Mesendoderm (in vitro differentiated cells): ENCODE results near the gene KCNAB2.
A peak's percentile ranks its signal among the peaks of the same experiment; 100 is the strongest.

ENCODE experiments used
- DNase-seq: peaks from one replicate; pipeline ENCODE4 v3.0.0; 2013
- H2AK5ac ChIP-seq: 2 replicates; pipeline ENCODE4 v1.6.1; 2013; ENCODE audit warnings: low read length, inconsistent platforms
- H2BK120ac ChIP-seq: 2 replicates; pipeline ENCODE4 v1.6.1; 2013; ENCODE audit warnings: low read depth, mild to moderate bottlenecking, low read length, moderate library complexity, mixed read lengths
- H2BK15ac ChIP-seq: replicated peaks from 2 replicates; pipeline ENCODE4 v1.6.1; 2013; ENCODE audit warnings: low read depth, mild to moderate bottlenecking, moderate library complexity
- H2BK5ac ChIP-seq: 2 replicates; pipeline ENCODE4 v1.6.1; 2013; ENCODE audit warnings: low read length, inconsistent platforms
- H3K18ac ChIP-seq: 2 replicates; pipeline ENCODE4 v1.6.1; 2013; ENCODE audit warnings: mild to moderate bottlenecking, low read length, mixed read lengths
- H3K23ac ChIP-seq: one replicate; pipeline ENCODE4 v1.6.1; 2013; ENCODE audit warnings: low read length
- H3K27ac ChIP-seq: 2 replicates; pipeline ENCODE4 v1.5.1; 2013; ENCODE audit warnings: low read depth, mild to moderate bottlenecking, inconsistent platforms, low read length, moderate library complexity
- H3K27me3 ChIP-seq: 2 replicates; pipeline ENCODE4 v1.6.1; 2013; ENCODE audit warnings: low read length, control low read depth, mild to moderate bottlenecking, inconsistent platforms; ENCODE audit not compliant: insufficient read depth, poor library complexity
- H3K36me3 ChIP-seq: 2 replicates; pipeline ENCODE4 v1.6.1; 2013; ENCODE audit warnings: low read length, inconsistent platforms; ENCODE audit not compliant: control insufficient read depth, insufficient read depth
- H3K4ac ChIP-seq: one replicate; pipeline ENCODE4 v1.6.1; 2013; ENCODE audit warnings: low read depth, mild to moderate bottlenecking, low read length, moderate library complexity
- H3K4me1 ChIP-seq: 2 replicates; pipeline ENCODE4 v1.6.1; 2013; ENCODE audit warnings: low read depth, low read length, inconsistent platforms; ENCODE audit not compliant: control insufficient read depth
- H3K4me2 ChIP-seq: 2 replicates; pipeline ENCODE4 v1.6.1; 2013; ENCODE audit warnings: low read length
- H3K4me3 ChIP-seq: 2 replicates; pipeline ENCODE4 v1.5.1; 2013; ENCODE audit warnings: mild to moderate bottlenecking, low read length
- H3K56ac ChIP-seq: one replicate; pipeline ENCODE4 v1.6.1; 2013; ENCODE audit warnings: low read length
- H3K79me1 ChIP-seq: 2 replicates; pipeline ENCODE4 v1.6.1; 2013; ENCODE audit warnings: low read length, inconsistent platforms
- H3K79me2 ChIP-seq: 2 replicates; pipeline ENCODE4 v1.6.1; 2013; ENCODE audit warnings: mild to moderate bottlenecking, low read length; ENCODE audit not compliant: control insufficient read depth, insufficient read depth
- H3K9ac ChIP-seq: 2 replicates; pipeline ENCODE4 v1.6.1; 2013; ENCODE audit warnings: low read length, inconsistent platforms
- H4K5ac ChIP-seq: one replicate; pipeline ENCODE4 v1.6.1; 2013; ENCODE audit warnings: low read length
- H4K8ac ChIP-seq: one replicate; pipeline ENCODE4 v1.6.1; 2013; ENCODE audit warnings: low read depth, mild to moderate bottlenecking, control low read depth, low read length, moderate library complexity
- WGBS: extraction: QIAGEN DNeasy Blood & Tissue Kit; methylation state at CpG from one replicate; pipeline ENCODE4 v1.1.7; 2013; ENCODE audit warnings: low lambda C conversion rate, missing lambda C conversion rate; ENCODE audit not compliant: insufficient coverage; ENCODE audit errors: extremely low coverage; 5-methylcytosine and 5-hydroxymethylcytosine counted together

The KCNAB2 gene

GRCh38 chr1:6125366-6125765 is 79.7 kb downstream of the KCNAB2 start:
- Histone ChIP-seq H2BK5ac (no peak overlapping the region), H2AK5ac (no peak overlapping the region), H3K27me3 (no peaks in the 10 kb centered on the region), H4K8ac (no peak overlapping the region), H3K4me3 (no peak overlapping the region), H3K18ac (no peak overlapping the region), H3K9ac (no peak overlapping the region), H3K4me1 (peaks cover 2% of the 10 kb centered on the region), H3K36me3 (no peaks in the 10 kb centered on the region), H3K4ac (no peak overlapping the region), H2BK120ac (no peak overlapping the region), H3K79me2 (no peaks in the 10 kb centered on the region), H2BK15ac (no peak overlapping the region), H3K27ac (no peak overlapping the region), H3K79me1 (no peaks in the 10 kb centered on the region), H4K5ac (no peak overlapping the region), H3K56ac (no peak overlapping the region), H3K4me2 (no peak overlapping the region), H3K23ac (no peak overlapping the region)
- WGBS, result no CpG with 5 or more reads among the region's 15 CpGs
- no peak for DNase-seq

GRCh38 chr1:6126028-6126427 is 80.3 kb downstream of the KCNAB2 start:
- Histone ChIP-seq H3K23ac (no peak overlapping the region), H3K79me2 (no peaks in the 10 kb centered on the region), H2BK15ac (no peak overlapping the region), H3K18ac (no peak overlapping the region), H3K4me1 (peaks cover 2% of the 10 kb centered on the region), H3K9ac (no peak overlapping the region), H3K36me3 (no peaks in the 10 kb centered on the region), H3K56ac (no peak overlapping the region), H3K27me3 (no peaks in the 10 kb centered on the region), H3K4me3 (no peak overlapping the region), H2BK5ac (no peak overlapping the region), H3K27ac (no peak overlapping the region), H3K4me2 (no peak overlapping the region), H4K5ac (no peak overlapping the region), H3K79me1 (no peaks in the 10 kb centered on the region), H2AK5ac (no peak overlapping the region), H4K8ac (no peak overlapping the region), H3K4ac (no peak overlapping the region), H2BK120ac (no peak overlapping the region)
- no peak for DNase-seq
- no CpG with 5 or more reads among the region's 13 CpGs for WGBS

GRCh38 chr1:6126521-6127067 is 80.9 kb downstream of the KCNAB2 start:
- Histone ChIP-seq H3K18ac (no peak overlapping the region), H3K4ac (no peak overlapping the region), H2BK120ac (no peak overlapping the region), H3K4me3 (no peak overlapping the region), H2BK15ac (no peak overlapping the region), H3K4me2 (no peak overlapping the region), H2BK5ac (no peak overlapping the region), H4K5ac (no peak overlapping the region), H3K27me3 (no peaks in the 10 kb centered on the region), H4K8ac (no peak overlapping the region), H3K36me3 (no peaks in the 10 kb centered on the region), H3K27ac (no peak overlapping the region), H3K23ac (no peak overlapping the region), H3K56ac (no peak overlapping the region), H3K79me1 (no peaks in the 10 kb centered on the region), H3K4me1 (peaks cover 2% of the 10 kb centered on the region), H3K79me2 (no peaks in the 10 kb centered on the region), H3K9ac (no peak overlapping the region), H2AK5ac (no peak overlapping the region)
- WGBS, result no CpG with 5 or more reads among the region's 16 CpGs
- DNase-seq, result no peak

GRCh38 chr1:6127587-6128163 is 82.0 kb downstream of the KCNAB2 start:
- Histone ChIP-seq H3K56ac (peak overlapping the region; percentile 85), H2BK5ac (no peak overlapping the region), H2AK5ac (no peak overlapping the region), H4K8ac (no peak overlapping the region), H2BK15ac (no peak overlapping the region), H3K27ac (no peak overlapping the region), H4K5ac (no peak overlapping the region), H3K18ac (no peak overlapping the region), H3K79me1 (no peaks in the 10 kb centered on the region), H3K9ac (peak overlapping the region; percentile 55), H3K27me3 (no peaks in the 10 kb centered on the region), H3K36me3 (no peaks in the 10 kb centered on the region), H3K4me3 (no peak overlapping the region), H3K4me2 (peak overlapping the region; percentile 29), H3K79me2 (no peaks in the 10 kb centered on the region), H3K4me1 (peaks cover 2% of the 10 kb centered on the region), H3K23ac (no peak overlapping the region), H2BK120ac (no peak overlapping the region), H3K4ac (no peak overlapping the region)
- DNase-seq, result peak; percentile 91
- no CpG with 5 or more reads among the region's 41 CpGs for WGBS

- H3K36me3 ChIP-seq, result no peaks in the 10 kb centered on the region
- H3K18ac ChIP-seq, result no peak overlapping the region
- H4K5ac ChIP-seq, result no peak overlapping the region
- H3K4me1 ChIP-seq, result peaks cover 2% of the 10 kb centered on the region
- no peaks in the 10 kb centered on the region for H3K27me3 ChIP-seq
- no peaks in the 10 kb centered on the region for H3K79me2 ChIP-seq
- DNase-seq, result no peak
- no peak overlapping the region for H3K4ac ChIP-seq
- no peak overlapping the region for H2BK15ac ChIP-seq
- no peak overlapping the region for H3K9ac ChIP-seq
- H2BK120ac ChIP-seq, result no peak overlapping the region
- no peak overlapping the region for H4K8ac ChIP-seq
- no peak overlapping the region for H2BK5ac ChIP-seq
- no CpG with 5 or more reads among the region's 34 CpGs for WGBS
- peak overlapping the region; percentile 56 for H3K56ac ChIP-seq
- H2AK5ac ChIP-seq, result no peak overlapping the region
- no peak overlapping the region for H3K4me3 ChIP-seq
- H3K4me2 ChIP-seq, result no peak overlapping the region
- no peak overlapping the region for H3K23ac ChIP-seq
- H3K79me1 ChIP-seq, result no peaks in the 10 kb centered on the region
- H3K27ac ChIP-seq, result no peak overlapping the region
Measured at GRCh38 chr1:6128276-6129081, 82.8 kb downstream of the KCNAB2 start.
